ENCODE data around the gene ARPC1A.

ARPC1A gene

DNA sequence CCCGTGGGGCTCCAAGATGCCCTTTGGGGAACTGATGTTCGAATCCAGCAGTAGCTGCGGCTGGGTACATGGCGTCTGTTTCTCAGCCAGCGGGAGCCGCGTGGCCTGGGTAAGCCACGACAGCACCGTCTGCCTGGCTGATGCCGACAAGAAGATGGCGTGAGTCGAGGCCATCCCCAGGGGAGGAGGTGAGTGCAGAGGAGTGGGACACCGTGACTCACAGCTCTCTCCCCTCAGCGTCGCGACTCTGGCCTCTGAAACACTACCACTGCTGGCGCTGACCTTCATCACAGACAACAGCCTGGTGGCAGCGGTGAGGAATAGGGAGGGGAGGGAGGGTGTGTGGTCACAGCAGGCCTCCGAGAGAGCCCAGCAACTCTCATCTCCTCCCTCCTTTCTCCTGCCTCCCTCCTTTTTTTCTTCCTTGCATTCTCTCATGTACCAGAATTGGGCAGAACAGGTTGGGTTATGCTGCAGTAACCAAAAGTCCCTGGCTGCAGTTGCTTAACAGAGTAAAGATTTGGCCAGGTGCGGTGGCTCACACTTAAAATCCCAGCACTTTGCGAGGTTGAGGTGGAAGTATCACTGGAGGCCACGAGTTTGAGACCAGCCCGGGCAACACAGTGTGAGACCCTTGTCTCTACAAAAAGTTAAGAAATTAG, 65.4 kb downstream of the ARPC1A start:
- DNase-seq: no peak

GRCh38 chr7:99392046-99392445, 66.3 kb downstream of the ARPC1A start:
- DNase-seq: no peak

DNA sequence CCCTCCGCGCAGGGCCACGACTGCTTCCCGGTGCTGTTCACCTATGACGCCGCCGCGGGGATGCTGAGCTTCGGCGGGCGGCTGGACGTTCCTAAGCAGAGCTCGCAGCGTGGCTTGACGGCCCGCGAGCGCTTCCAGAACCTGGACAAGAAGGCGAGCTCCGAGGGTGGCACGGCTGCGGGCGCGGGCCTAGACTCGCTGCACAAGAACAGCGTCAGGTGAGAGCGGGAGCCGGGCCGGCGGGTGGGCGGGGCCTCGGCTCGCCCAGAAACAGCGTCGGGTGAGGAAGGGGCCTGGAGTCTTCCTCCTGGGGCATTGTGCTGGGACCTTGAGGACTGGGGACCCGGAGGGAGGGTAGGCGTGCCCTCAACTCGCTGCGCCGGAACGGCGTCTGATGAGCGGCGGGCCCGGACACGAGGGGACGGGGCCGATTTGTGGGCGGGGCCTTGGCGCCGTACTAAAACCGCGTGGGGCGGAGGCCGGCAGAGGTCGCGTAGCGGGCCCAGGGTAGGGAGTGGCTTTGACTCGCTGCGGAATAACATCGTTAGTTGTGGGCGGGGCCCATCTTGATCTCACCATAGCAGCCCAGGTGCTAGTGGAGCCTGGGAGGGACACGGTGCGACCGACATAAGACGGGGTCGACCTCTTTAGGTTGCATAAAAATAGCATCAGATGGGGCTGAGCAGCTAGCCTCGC, 67.1 kb downstream of the ARPC1A start:
- peak; percentile 85 to 91 for DNase-seq

DNA sequence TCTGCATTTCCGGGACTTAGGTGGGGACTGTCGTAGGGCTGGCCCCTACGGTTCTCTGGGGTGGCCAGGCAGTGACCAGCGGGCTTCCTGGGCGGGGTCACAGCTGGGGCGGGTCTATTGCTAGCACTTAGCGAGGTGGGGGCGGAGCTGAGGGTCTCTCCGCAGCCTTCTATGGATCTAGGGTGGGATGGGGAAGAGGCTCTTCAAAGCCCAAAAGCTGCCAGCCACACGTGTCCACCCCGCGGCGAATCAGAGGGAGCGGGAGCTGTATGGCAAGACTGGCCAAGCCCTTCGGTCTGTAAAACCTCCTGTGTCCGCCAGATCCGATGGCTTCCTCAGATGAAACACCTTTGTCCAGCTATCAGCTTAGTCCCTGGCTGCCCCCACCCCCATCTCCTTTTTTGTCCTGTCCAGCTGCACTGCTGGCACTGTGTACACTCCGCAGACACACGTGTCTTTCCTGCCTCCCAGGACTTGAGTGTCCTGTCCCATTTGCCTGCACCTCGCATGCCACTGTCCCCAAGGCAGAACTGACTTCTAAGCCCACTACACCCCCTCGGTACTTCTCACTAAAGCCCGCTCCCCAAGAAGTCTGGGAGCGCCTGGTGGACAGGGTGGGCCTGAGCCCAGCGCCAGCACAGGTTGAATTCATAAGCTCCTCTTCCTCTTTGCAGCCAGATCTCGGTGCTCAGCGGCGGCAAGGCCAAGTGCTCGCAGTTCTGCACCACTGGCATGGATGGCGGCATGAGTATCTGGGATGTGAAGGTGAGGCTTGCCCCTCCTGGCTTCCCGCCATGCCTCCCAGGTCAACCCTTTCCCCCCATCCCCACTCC, 67.9 kb downstream of the ARPC1A start:
- no peak for DNase-seq

GRCh38 chr7:99394188-99394502, 68.4 kb downstream of the ARPC1A start:
- no peak for DNase-seq

DNA sequence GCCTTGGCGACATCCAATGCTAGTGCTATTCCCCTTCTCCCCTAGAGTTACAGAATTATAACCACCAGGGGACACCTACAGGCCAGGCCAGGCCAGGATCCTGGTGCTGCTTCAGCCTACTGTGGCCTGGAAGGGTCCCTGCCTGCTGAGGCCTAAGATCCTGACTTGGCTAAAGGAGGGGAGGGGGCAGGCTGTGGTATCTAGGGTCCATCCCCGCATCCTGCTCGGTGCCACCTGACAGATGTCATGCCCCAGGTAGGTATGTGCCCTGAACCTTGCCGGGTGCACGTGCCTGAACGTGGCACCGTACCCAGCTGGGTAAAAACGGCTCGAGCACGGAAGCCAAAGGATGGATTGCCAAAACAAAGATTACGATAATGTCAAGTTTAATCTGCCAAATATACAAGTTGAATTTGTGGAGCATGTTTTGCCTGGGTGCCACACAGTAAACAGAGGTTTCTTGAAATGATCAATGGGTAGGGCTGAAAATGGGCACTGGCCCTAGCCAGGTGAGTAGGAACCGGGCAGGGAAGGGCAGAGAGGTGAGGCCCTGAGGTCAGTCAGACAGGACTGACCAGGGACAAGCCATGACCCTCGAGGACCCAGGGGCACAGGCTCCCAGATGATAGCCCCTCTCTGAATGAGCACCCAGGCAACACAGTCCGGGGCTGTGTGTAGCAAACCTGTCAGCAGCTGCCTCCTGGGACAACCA, 70.1 kb downstream of the ARPC1A start:
- no peak for DNase-seq

- no peak for DNase-seq
Observed at GRCh38 chr7:99396418-99397296, 71.0 kb downstream of the ARPC1A start.

DNA sequence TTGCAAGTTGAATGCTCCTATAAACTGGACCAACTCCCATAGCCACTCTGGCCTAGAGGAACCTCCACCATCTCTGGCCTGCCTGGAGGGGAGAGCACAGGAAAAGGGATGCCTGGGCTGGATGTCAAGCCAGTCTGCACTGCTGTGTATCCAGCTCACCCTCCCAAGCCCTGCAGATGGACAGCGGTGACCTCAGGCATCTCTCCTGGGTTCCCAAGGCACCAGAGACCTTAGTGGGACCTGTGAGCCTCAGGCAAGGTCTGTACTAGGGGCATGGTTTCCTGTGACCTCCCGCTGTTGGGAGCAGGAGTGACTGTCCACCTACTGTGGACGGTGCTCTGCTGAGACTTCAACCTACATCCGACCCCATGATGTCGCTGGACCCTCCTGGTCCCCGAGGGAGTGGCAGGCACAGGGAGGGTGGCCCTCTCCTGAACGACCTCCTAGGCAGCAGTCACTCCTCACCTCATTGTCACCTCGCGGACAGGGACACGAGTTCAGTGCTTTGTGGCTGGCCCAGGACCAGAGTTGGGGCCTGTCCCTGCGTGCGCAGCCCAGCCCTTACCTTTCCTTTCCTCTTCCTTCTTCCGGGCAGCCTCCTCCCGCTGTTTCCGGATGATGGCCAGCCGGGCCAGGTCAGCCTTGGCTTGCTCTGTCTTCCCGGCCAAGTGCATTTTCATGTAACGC, 71.7 kb downstream of the ARPC1A start:
- DNase-seq: no peak

GRCh38 chr7:99398891-99399445, 73.3 kb downstream of the ARPC1A start:
- no peak for DNase-seq

GRCh38 chr7:99399597-99399996, 73.9 kb downstream of the ARPC1A start:
- DNase-seq: no peak

GRCh38 chr7:99402854-99403253, 77.2 kb downstream of the ARPC1A start:
- no peak for DNase-seq

- DNase-seq: no peak
Observed at GRCh38 chr7:99403764-99404163, 78.1 kb downstream of the ARPC1A start.

GRCh38 chr7:99404235-99404976, 78.7 kb downstream of the ARPC1A start:
- DNase-seq: no peak

DNA sequence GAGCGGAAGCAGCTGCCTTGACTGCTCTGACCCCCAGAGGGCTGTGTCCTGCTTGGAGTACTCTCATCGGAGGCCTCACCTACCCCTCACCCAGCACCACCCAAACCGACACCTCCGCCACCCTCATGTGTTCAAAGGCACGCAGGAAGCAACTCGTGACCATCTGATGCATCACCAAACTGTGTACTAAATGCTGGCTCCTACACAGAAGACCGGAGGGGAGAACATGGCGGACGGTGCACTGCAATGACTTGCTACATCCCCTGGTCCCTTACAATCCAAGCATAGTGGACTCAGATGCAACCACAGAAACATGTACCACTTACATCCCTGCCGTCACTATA, 79.3 kb downstream of the ARPC1A start:
- no peak for DNase-seq

- no peak for DNase-seq
Observed at GRCh38 chr7:99406557-99406956, 80.9 kb downstream of the ARPC1A start.

DNA sequence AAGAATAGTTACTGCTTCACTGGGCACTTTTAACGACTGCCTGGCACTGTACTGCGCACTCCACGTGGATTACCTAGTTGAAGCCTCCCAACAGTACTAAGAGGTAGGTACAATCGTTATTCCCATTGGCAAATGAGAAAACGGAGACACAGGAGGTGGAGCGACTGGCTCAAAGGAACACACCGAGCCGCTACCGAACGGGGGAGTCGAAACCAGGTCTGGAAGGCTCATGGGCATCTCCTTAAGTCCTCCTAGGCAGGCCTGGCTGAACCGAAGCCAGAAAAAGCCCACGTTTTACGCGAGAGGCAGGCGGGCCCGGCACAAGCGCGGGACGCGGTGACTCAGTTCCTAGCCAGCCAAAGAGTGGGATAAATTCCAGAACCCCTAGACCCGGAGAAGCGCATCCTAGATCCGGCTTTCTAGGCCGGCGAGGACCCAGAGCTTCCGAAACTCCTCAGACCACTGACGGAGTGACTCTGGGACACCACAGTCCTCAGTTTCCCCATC, 82.2 kb downstream of the ARPC1A start:
- DNase-seq: peak in 1 of 2 donors; percentile 40

DNA sequence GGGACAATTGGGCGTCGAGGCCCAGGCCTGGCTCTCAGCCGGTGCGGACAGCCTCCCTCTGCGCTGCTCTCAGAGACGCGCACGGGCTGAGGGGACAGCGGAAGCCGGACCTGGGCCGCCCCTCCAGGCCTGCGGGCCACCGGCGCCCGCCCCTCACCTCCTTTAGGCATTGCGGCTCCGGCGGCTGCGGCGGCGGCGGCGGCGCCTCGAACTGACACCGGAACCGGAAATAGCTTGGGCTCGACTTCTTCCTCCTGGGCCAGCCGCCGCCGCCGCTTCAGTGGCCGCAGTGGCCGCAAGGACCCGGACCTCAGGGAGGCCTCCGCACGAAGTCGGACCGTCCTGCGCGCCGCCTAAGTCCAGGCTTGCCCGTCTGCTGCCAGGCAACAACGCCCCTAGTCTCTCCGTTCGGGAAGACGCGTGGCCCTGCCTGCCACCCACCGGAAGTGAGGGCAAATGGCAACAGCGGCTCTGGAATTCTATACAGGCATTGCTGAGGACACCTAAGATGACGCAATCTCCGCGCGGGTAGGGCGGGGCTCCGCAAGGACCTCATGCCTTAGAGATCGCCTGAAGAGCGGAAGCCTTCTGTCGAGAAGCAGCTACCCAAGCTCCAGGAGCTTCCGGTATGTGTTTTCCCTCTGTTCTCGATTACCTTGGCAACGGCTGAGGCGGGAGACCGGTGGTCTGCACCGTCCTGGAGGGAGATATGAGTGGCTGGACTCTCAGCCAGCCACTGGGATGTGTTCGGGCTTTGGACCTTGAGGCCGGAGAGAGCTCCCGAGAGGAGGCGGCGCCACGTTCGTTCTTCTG, 82.9 kb downstream of the ARPC1A start, which contains the start of the genes BUD31 and PDAP1:
BUD31 (plus strand) TSS at position 591 of the 813 bp plus-strand sequence. CDS start 2,124 bp downstream, outside the sequence.
PDAP1 (minus strand) TSS at position 219 of the 813 bp plus-strand sequence; CDS start at position 170, 49 bp downstream.
- DNase-seq: peak; percentile 93 to 97

GRCh38 chr7:99409192-99409572, 83.5 kb downstream of the ARPC1A start:
- no peak for DNase-seq

DNA sequence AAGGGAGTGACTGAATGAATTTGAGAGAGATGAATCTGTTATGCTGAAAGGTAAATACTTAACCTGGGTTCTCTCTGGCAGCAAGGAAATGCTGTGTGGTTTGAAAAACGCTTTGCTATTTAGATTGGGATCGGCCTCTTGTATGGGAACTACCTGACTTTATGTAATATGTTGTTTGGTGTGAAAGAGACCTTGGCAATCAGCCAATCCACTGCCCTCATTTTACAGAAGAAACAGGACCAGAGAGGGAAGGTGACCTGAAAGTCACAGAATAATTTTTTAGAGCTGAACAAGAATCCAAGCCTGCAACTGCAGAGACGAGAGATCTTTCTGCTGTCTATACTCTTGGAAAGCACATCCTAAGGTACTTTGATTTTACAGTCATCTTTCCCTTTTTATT, 84.1 kb downstream of the ARPC1A start:
- DNase-seq: peak in 1 of 2 donors; percentile 29
